ENCODE measurements around the gene NTF3.

- TF ChIP-seq POLR2AphosphoS5 (IDR thresholded peaks at IDR 0.05) (no peak), POLR2A (IDR thresholded peaks at IDR 0.05) (no peak)
These were observed 83.5 kb downstream of the NTF3 start for GRCh38 chr12:5515458-5515857.
